K562 (cell line): ENCODE data around the gene ATF5. TPM values are rescaled to one million over a fixed set of nuclear protein-coding genes. Genes with fewer than 3 reads are reported as not detected.

Source experiments
- DDX20 ChIP-seq: fragments of 450-650 bp; IDR thresholded peaks from 2 replicates; pipeline ENCODE4 v1.6.1; 2016; ENCODE audit warnings: missing genetic modification characterization, low read depth, mild to moderate bottlenecking, missing compliant biosample characterization, moderate library complexity
- ILK ChIP-seq: fragments of 450-650 bp; IDR thresholded peaks from 2 replicates; pipeline ENCODE4 v1.6.1; 2016; ENCODE audit warnings: missing genetic modification characterization, low read depth, mild to moderate bottlenecking, missing compliant biosample characterization, moderate library complexity, borderline replicate concordance
- MCM3 ChIP-seq: fragments of 450-650 bp; IDR thresholded peaks from 2 replicates; pipeline ENCODE4 v1.6.1; 2016
- NCOA2 ChIP-seq, 2 experiments: fragments of 450-650 bp; IDR thresholded peaks; 2 replicates each; pipeline ENCODE4 v1.6.1; 2018; ENCODE audit warnings: mild to moderate bottlenecking in 2 of 2, moderate library complexity in 1 of 2; ENCODE audit not compliant: partially characterized antibody in 2 of 2
- POLR2AphosphoS5 ChIP-seq: IDR thresholded peaks from 2 replicates; pipeline ENCODE4 v1.6.1; 2011; ENCODE audit warnings: mild to moderate bottlenecking, low read depth, low read length, moderate library complexity; ENCODE audit not compliant: control insufficient read depth, insufficient read depth
- POLR2G ChIP-seq: fragments of 200-400 bp; formaldehyde crosslinking; IDR thresholded peaks from 2 replicates; pipeline ENCODE4 v1.6.1; 2017; ENCODE audit warnings: low read depth, mild to moderate bottlenecking, antibody characterized with exemption, low read length, moderate library complexity
- POU5F1 ChIP-seq: fragments of 150-350 bp; IDR thresholded peaks from 2 replicates; pipeline ENCODE4 v1.6.1; 2014; ENCODE audit warnings: borderline replicate concordance, low read length, low read depth, mild to moderate bottlenecking; ENCODE audit not compliant: partially characterized antibody
- RBFOX2 ChIP-seq: fragments of 200-400 bp; formaldehyde crosslinking; IDR thresholded peaks from 2 replicates; pipeline ENCODE4 v1.6.1; 2017; ENCODE audit warnings: low read depth, mild to moderate bottlenecking, low read length, moderate library complexity
- SMAD3 ChIP-seq: fragments of 450-650 bp; formaldehyde crosslinking; conservative IDR thresholded peaks from 2 replicates; pipeline ENCODE4 v1.4.0; 2020; ENCODE audit warnings: mild to moderate bottlenecking
- polyA plus RNA-seq, 8 experiments: library from polyadenylated mRNA; depleted of rRNA in 4 of 8; stranded (reverse) in 5 of 8; unstranded in 3 of 8; fragments of >200 nt; fragmentation: Nextera tagmentation in 2 of 8; fragmentation: Illumina TruSeq in 1 of 8; extraction: Ambion mirVana in 2 of 8; extraction: Trizol in 1 of 8; gene quantifications; 2 replicates each; pipeline versions ENCODE4 v1.2.1 to v1.2.3, GENCODE V29; 2011 to 2014; ENCODE audit warnings: inconsistent platforms in 1 of 8, missing spikeins in 1 of 8
- total RNA-seq, 7 experiments: library from RNA; depleted of rRNA in 6 of 7; stranded (reverse); fragments of >200 nt in 6 of 7; fragmentation: Illumina TruSeq in 2 of 7; extraction: Trizol in 2 of 7; gene quantifications; 2 replicates each; pipeline versions ENCODE4 v1.2.1 to v1.2.3, GENCODE V29; 2011 to 2021; ENCODE audit warnings: low replicate concordance in 1 of 7
- TF ChIP-seq, protein P1 (sequence below): sonication (generic); formaldehyde crosslinking; IDR thresholded peaks from 2 replicates; pipeline ENCODE4 v1.8.0; 2023; ENCODE audit warnings: mild to moderate bottlenecking, missing genetic modification reagents
- TF ChIP-seq, protein P2 (sequence below): sonication (generic); formaldehyde crosslinking; IDR thresholded peaks from 2 replicates; pipeline ENCODE4 v1.8.1; 2023; ENCODE audit warnings: mild to moderate bottlenecking, missing genetic modification reagents

The ATF5 gene
- total and polyA plus RNA-seq, 9 of the 15 experiments (the other 6 are each of a cell fraction or from before 2014, with no cell fraction given), result 3.0 to 57.6 (median 11.1) TPM

DNA sequence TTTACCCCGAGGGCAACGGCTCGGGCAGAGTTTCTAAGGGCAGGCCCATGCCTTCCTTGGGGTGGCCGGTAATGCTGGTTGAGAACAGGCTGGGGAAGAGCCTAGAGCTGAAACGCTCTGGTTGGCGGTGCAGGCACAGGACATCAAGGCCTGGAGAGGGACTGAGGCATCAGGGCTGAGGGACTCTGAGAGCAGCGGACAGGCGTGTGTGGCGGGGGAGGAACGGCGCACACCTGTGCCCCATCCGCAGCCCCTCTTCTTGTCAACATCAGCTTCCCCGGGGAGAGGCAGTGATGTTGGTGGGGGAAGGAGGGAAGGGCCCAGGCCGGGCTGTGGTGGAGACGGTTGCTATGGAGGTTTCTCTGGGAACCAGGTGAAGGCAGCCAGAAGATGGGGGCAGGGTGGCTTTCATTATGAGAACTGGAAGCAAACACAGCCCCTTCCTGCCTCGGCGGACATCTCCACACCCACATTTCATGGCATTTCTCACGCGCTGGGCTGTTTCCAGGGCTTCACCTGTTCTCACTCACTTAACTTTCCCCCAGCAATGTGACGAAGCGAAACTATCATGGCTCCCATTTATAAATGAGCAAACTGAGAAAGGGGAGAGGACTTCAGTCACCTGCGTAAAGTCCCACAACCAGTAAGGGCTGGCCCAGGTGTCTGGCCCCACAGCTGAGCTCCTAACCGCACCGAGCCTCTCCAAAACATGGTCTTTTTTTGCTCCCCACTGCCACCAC is 8.2 kb upstream of the ATF5 start (continued):
- TF ChIP-seq, protein P1, sequence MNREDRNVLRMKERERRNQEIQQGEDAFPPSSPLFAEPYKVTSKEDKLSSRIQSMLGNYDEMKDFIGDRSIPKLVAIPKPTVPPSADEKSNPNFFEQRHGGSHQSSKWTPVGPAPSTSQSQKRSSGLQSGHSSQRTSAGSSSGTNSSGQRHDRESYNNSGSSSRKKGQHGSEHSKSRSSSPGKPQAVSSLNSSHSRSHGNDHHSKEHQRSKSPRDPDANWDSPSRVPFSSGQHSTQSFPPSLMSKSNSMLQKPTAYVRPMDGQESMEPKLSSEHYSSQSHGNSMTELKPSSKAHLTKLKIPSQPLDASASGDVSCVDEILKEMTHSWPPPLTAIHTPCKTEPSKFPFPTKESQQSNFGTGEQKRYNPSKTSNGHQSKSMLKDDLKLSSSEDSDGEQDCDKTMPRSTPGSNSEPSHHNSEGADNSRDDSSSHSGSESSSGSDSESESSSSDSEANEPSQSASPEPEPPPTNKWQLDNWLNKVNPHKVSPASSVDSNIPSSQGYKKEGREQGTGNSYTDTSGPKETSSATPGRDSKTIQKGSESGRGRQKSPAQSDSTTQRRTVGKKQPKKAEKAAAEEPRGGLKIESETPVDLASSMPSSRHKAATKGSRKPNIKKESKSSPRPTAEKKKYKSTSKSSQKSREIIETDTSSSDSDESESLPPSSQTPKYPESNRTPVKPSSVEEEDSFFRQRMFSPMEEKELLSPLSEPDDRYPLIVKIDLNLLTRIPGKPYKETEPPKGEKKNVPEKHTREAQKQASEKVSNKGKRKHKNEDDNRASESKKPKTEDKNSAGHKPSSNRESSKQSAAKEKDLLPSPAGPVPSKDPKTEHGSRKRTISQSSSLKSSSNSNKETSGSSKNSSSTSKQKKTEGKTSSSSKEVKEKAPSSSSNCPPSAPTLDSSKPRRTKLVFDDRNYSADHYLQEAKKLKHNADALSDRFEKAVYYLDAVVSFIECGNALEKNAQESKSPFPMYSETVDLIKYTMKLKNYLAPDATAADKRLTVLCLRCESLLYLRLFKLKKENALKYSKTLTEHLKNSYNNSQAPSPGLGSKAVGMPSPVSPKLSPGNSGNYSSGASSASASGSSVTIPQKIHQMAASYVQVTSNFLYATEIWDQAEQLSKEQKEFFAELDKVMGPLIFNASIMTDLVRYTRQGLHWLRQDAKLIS, result no peak
- TF ChIP-seq ILK (tag) (no peak), MCM3 (no peak), POLR2AphosphoS5 (0 out of 2 replicates have a peak, but pooled peaks have one; percentile 14), DDX20 (tag) (no peak), SMAD3 (CRISPR knock-in tag) (no peak), POU5F1 (no peak), POLR2G (peak; percentile 54; the same call in 1 of the 2 replicates), RBFOX2 (peak; percentile 58), NCOA2 (IDR thresholded peaks at IDR 0.05; ENCODE audit: partially characterized antibody in 2 of 2) (no peak)
- TF ChIP-seq, protein P2, sequence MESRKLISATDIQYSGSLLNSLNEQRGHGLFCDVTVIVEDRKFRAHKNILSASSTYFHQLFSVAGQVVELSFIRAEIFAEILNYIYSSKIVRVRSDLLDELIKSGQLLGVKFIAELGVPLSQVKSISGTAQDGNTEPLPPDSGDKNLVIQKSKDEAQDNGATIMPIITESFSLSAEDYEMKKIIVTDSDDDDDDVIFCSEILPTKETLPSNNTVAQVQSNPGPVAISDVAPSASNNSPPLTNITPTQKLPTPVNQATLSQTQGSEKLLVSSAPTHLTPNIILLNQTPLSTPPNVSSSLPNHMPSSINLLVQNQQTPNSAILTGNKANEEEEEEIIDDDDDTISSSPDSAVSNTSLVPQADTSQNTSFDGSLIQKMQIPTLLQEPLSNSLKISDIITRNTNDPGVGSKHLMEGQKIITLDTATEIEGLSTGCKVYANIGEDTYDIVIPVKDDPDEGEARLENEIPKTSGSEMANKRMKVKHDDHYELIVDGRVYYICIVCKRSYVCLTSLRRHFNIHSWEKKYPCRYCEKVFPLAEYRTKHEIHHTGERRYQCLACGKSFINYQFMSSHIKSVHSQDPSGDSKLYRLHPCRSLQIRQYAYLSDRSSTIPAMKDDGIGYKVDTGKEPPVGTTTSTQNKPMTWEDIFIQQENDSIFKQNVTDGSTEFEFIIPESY (CRISPR knock-in tag), result 0 out of 2 replicates have a peak, but pooled peaks have one; percentile 14
